OCI-LY1 (cell line): ENCODE measurements around the gene SIK3.

Experiments
- CTCF ChIP-seq: fragments of 200-600 bp; sonication (generic), shearing (Covaris generic); IDR thresholded peaks from 2 replicates; pipeline ENCODE4 v1.5.1; 2017; ENCODE audit warnings: mild to moderate bottlenecking, antibody characterized with exemption, low read length, moderate library complexity, mixed read lengths
- EZH2 ChIP-seq: fragments of 200-600 bp; sonication (generic), shearing (Covaris generic); IDR thresholded peaks from 2 replicates; pipeline ENCODE4 v1.8.0; 2017; ENCODE audit warnings: borderline replicate concordance, mixed run types, mild to moderate bottlenecking, antibody characterized with exemption, low read length, moderate library complexity, mixed read lengths

GRCh38 chr11:117066959-117067358 lies 31.3 kb downstream of the SIK3 start:
- TF ChIP-seq EZH2 (no peak), CTCF (no peak)
